H1 (cell line): Measurements from ENCODE around the gene PAX4.

Source experiments
- EP300 ChIP-seq, 2 experiments: IDR thresholded peaks; 1 replicate in 1 of 2; 2 replicates in 1 of 2; pipeline ENCODE4 v1.6.1; 2011 to 2012; ENCODE audit warnings: low read depth in 2 of 2, low read length in 2 of 2, mild to moderate bottlenecking in 2 of 2, borderline replicate concordance in 1 of 2, inconsistent platforms in 1 of 2, moderate library complexity in 1 of 2
- TF ChIP-seq, protein P1 (sequence below), 3 experiments: IDR thresholded peaks; 1 replicate in 2 of 3; 2 replicates in 1 of 3; pipeline versions ENCODE4 v1.5.1 to v1.6.1; 2011; ENCODE audit warnings: low read length in 3 of 3, mild to moderate bottlenecking in 3 of 3, inconsistent platforms in 2 of 3, low read depth in 1 of 3, moderate library complexity in 1 of 3; ENCODE audit not compliant: insufficient read depth in 1 of 3; ENCODE audit errors: control extremely low read depth in 1 of 3

- TF ChIP-seq, protein P1, sequence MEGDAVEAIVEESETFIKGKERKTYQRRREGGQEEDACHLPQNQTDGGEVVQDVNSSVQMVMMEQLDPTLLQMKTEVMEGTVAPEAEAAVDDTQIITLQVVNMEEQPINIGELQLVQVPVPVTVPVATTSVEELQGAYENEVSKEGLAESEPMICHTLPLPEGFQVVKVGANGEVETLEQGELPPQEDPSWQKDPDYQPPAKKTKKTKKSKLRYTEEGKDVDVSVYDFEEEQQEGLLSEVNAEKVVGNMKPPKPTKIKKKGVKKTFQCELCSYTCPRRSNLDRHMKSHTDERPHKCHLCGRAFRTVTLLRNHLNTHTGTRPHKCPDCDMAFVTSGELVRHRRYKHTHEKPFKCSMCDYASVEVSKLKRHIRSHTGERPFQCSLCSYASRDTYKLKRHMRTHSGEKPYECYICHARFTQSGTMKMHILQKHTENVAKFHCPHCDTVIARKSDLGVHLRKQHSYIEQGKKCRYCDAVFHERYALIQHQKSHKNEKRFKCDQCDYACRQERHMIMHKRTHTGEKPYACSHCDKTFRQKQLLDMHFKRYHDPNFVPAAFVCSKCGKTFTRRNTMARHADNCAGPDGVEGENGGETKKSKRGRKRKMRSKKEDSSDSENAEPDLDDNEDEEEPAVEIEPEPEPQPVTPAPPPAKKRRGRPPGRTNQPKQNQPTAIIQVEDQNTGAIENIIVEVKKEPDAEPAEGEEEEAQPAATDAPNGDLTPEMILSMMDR (IDR thresholded peaks at IDR 0.05; ENCODE audit: control extremely low read depth in 1 of 3, insufficient read depth in 1 of 3, low read depth in 1 of 3, low read length in 3 of 3): no peak
- TF ChIP-seq EP300 (IDR thresholded peaks at IDR 0.05; ENCODE audit: borderline replicate concordance in 1 of 2, low read depth in 2 of 2, low read length in 2 of 2): no peak
These were observed 17.8 kb upstream of the PAX4 start for GRCh38 chr7:127635659-127636285.
